NCI-H2196 (cell line): ENCODE measurements around the gene HDAC8.
"Not testable (repeated sequence)": the region's sequence is repeated elsewhere in the genome, so short reads cannot be mapped to it uniquely, and the experiment has no call there.

Source experiments
- DNase-seq: peaks from one replicate; lab custom pipeline; 2025; ENCODE audit not compliant: unreplicated experiment; lab: John Stamatoyannopoulos, UW

HDAC8 gene

GRCh38 chrX:72465889-72466288 is 106.8 kb downstream of the HDAC8 start:
- DNase-seq = no peak

GRCh38 chrX:72461766-72462165 is 110.9 kb downstream of the HDAC8 start:
- no peak for DNase-seq

GRCh38 chrX:72461288-72461687 is 111.4 kb downstream of the HDAC8 start:
- no peak for DNase-seq

GRCh38 chrX:72460715-72461114 is 111.9 kb downstream of the HDAC8 start:
- DNase-seq = no peak

- DNase-seq = not testable (repeated sequence)
Observed at GRCh38 chrX:72449034-72449433, 123.6 kb downstream of the HDAC8 start.

GRCh38 chrX:72440764-72441163 is 131.9 kb downstream of the HDAC8 start:
- not testable (repeated sequence) for DNase-seq

- no peak for DNase-seq
Observed at GRCh38 chrX:72436010-72436409, 136.6 kb downstream of the HDAC8 start.

- DNase-seq = no peak
Observed at GRCh38 chrX:72430405-72430968, 142.2 kb downstream of the HDAC8 start.

GRCh38 chrX:72421797-72422196 is 150.8 kb downstream of the HDAC8 start:
- DNase-seq = no peak

- no peak for DNase-seq
Observed at GRCh38 chrX:72409993-72410392, 162.7 kb downstream of the HDAC8 start.

- no peak for DNase-seq
Observed at GRCh38 chrX:72408885-72409284, 163.8 kb downstream of the HDAC8 start.

- not testable (repeated sequence) for DNase-seq
Observed at GRCh38 chrX:72405136-72405535, 167.5 kb downstream of the HDAC8 start.

- no peak for DNase-seq
Observed at GRCh38 chrX:72402614-72403013, 170.0 kb downstream of the HDAC8 start.

GRCh38 chrX:72399816-72400215 is 172.8 kb downstream of the HDAC8 start:
- DNase-seq = no peak

GRCh38 chrX:72396117-72396516 is 176.5 kb downstream of the HDAC8 start:
- no peak for DNase-seq

GRCh38 chrX:72395237-72395636 is 177.4 kb downstream of the HDAC8 start:
- DNase-seq = no peak

- DNase-seq = no peak
Observed at GRCh38 chrX:72394518-72395170, 178.0 kb downstream of the HDAC8 start.

- no peak for DNase-seq
Observed at GRCh38 chrX:72393836-72394517, 178.7 kb downstream of the HDAC8 start.

- DNase-seq = no peak
Observed at GRCh38 chrX:72392816-72393800, 179.5 kb downstream of the HDAC8 start.

- no peak for DNase-seq
Observed at GRCh38 chrX:72392042-72392441, 180.6 kb downstream of the HDAC8 start.

- DNase-seq = no peak
Observed at GRCh38 chrX:72387247-72387646, 185.4 kb downstream of the HDAC8 start.
